Left cardiac atrium (tissue), 4 donors: Measurements from ENCODE around the gene ADAMTS2. TPM values are rescaled to one million over a fixed set of nuclear protein-coding genes. Genes with fewer than 3 reads are reported as not detected.

ENCODE experiments used
- ATAC-seq, 2 donors: fragments of 200-7000 bp; cut with Tn5 transposase; one replicate each; pipeline ENCODE4 v1.9.1; 2020; ENCODE audit warnings: mild to moderate bottlenecking in 2 of 2, moderate library complexity in 2 of 2
- DNase-seq: peaks from one replicate; pipeline ENCODE4 v3.0.0-alpha.2; 2020
- intact Hi-C, 2 donors: fragments of 100-400 bp; cut with DNase I; formaldehyde crosslinking; loops; one replicate each; pipeline versions ENCODE4 v1.14.1 to v1.15.1; 2022 to 2023
- total RNA-seq, 2 donors: library from RNA; stranded (reverse); fragmentation: NEBNext Ultra II Directional; extraction: Animal tissue kit (Norgen Biotek cat#: 25700); gene quantifications; one replicate each; pipeline ENCODE4 v1.2.1, GENCODE V29; 2021
- donor health status: DM: no; HTN: yes; CAD: no.
- donor health status: DM: no; HTN: yes; CAD: no; lungs with severe emphysema.
- donor health status: DM: yes; HTN: yes; CAD: no.
- donor health status: Dilated cardiomyopathy.

ADAMTS2 gene
- total RNA-seq, 2 donors from 2014 or later = 15.0 to 22.7 TPM

DNA sequence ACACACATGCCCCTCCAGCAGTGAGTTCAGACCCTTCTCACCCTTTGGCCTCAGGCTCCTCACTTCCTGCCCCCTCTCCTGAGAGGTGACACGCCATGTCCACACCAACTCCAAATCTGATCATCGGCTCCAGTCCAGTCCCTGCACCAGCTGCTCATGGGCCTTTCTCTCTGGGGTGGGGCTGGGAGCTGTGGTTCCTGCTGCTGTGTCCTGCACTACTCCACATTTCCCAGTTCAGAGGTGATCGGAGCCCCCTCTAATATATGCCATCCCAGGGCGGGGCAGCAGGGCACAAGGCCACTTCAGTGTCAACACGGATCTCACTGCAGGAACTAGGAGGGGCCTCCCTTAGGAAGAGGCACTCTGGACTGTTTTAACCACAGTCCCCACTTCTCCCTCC lies 91.5 kb downstream of the ADAMTS2 start:
- no peak for DNase-seq
- ATAC-seq = no peak
- intact Hi-C loops = no loop called here

DNA sequence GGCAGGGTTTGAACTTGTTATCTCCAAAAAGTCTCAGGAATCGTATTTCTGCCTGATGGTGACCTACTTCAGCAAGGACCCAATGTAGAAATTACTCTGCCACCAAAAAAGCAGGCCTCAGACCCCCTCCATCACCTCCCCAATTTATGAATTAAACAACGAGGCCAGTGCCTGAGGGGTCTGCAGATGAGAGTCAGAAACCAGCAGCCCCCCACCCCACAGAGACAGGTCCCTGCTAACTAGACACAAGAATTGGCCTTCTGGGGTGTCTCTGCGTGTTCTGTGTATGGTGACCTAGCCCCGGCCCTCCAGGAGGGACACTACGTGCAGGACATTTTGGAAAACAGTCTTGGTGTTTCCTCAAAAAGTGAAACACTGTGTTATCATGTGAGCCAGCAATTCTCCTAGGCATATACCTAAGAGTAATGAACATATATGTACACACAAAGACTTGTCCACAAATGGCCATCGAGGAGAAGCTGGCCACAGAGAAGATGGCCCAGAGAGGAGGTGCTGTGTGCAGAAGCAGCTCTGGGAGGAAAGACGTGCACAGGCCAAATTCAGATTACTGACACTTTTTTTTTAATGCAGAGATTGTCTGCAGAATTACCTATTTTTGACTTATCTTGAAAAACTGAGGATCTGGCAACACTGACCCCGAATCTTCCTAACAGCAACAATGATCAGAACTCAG lies 93.8 kb downstream of the ADAMTS2 start:
- DNase-seq (no peak), ATAC-seq (no peak)
- intact Hi-C loops = no loop called here

DNA sequence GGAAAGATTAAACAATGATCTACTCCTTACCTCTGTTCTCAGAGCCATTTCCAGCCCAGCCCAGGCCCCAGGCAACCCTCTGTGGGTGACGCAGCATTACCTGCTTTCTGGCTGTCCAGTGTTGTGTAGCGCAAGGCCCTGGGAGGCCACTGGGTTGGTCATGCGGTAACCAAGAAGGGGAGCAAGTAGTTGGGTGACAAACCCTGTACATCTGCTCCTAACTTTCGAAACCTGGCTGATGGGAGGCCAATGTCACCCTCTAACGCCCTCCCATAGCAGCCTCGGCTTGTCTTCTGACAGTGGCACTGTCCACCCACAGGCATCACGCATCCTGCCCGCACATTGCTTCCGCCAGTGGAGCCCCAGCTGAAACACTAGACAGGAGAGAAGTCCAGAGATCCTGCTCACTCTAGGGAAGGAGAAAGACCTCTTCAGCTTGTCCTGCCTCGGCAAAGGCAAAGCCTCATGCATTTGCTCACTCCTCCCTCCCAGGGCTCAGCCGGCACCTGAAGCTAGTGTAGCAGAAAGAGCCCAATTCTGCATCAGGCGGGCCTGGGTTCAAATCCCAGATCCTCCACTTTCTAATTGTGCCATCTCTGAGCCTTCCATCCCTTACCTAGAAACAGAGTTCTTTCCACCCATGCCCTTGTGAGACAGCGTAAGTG lies 94.6 kb downstream of the ADAMTS2 start:
- DNase-seq = no peak
- intact Hi-C loops = no loop called here
- no peak for ATAC-seq

DNA sequence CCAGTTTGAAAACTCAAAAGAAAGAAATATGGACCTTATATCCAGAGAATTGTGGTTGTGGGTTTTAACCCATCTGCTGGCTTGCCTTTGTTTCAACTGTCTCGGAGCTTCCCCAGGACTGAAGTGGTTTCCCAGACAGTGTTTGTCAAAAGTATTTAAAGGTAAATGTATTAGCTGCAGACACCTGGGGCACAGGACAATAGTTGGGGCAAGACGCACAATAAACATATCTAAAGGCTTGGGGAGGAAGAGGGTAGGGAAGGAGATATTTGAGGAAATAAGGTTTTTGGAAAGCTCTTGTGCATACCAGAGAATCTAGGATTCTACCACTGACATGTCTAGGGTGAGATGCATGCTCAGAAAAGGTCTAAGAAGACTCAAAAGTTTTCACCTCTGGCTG lies 99.0 kb downstream of the ADAMTS2 start:
- DNase-seq = no peak
- ATAC-seq = no peak
- intact Hi-C loops = no loop called here

DNA sequence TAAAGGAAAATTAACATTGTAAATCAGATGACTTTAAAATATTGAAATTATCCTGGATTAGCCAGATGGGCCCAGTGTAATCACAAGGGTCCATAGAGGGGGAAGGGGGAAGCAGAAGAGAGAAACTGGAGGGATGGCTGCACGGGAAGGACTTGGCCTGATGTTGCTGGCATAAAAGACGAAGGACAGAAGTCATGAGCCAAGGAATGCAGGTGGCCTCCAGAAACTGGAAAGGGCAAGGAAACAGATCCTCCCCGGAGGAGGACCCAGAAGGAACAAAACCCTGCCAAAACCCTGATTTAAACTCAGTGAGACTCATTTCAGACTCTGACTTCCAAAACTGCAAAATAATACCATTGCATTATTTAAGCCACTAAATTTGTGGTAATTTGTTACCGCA lies 100.2 kb downstream of the ADAMTS2 start:
- intact Hi-C loops = no loop called here
- ATAC-seq (no peak), DNase-seq (peak; percentile 5)

DNA sequence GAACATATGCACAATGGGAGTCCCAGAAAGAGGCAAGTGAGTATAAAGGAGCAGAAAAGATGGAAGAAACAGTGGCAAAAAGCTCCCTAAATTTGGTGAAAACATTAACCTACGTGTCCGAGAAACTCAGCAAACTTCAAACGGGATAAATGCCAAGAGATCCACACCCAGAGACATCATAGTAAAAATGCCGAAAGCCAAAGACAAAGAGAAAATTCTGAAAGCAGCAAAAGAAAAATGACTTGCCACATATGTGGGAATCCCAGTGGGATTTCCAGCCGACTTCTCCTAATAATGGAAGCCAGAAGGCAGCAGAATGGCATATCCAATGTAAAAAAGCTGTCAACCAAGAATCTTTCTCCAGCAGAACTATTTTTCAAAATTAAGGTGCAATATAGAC lies 101.2 kb downstream of the ADAMTS2 start:
- ATAC-seq (no peak), DNase-seq (peak; percentile 2)
- intact Hi-C loops = no loop called here

DNA sequence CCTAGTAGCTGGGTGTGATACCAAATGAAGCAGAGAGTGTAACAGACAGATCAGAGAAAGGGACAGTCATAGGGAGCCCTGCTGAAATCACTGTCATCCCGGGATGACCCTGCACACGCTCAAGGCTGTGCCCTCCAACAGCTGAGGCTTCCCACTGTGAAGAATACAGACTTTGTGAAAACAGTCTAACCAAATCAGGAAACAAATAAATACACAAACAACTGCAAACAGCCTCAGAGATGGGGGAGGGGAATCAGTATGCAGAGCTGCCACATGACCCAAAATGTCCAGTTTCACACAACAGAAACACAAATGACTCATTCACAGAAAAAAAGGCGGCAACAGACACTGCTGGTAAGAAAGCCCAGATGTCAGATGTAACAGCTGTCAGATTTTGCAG lies 101.9 kb downstream of the ADAMTS2 start:
- ATAC-seq (peak in 1 of 2 donors; percentile 56), DNase-seq (peak; percentile 6)
- intact Hi-C loops = no loop called here

DNA sequence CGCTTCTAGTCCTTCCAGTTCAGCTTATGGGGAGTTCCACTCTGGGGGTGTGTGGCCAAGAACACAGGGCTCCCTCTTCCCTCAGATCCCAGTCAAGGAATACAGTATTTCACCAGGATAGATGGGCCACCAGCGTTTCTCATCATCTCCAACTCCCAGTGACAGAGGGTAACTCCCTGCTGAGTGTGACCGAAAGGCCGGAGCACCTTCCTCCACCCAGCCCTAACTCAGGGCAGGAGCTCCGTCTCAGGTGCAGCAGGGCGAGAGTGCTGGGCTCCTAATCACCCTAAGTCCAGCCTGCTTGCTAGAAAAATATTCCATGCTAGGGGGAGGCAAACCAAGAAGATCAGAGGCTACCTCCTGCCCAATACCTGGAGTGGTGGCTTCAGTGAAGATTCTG lies 102.6 kb downstream of the ADAMTS2 start:
- ATAC-seq (no peak), DNase-seq (peak; percentile 2)

DNA sequence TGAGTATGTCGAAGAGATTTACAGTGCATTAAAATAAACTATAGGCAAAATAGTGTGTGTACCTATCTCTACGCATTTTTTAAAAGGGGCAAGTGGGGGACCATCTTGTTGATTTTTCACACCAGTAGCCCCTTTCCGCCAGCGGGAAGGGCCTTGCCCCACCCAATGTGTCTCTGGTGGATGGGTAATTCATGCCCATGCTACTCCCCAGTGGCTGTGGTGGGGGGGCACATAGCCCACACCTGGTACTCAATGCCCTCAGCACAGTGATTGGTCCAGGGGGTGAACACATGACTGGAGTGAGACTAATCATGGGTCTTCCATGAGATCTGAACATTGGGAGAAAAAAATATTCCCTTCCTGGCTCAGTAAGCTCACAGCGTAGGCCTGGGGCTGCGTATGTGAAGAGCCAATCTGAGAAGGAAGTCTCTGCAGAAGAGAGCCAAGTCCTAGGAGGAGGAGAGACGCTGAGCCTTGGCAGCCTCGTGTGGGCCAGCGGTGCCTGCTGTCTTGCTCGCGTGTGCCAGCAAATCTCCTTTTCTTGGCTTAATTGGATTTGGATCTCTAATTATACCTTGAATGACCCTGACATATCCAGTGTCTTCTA lies 103.4 kb downstream of the ADAMTS2 start:
- intact Hi-C loops = no loop called here
- ATAC-seq (peak; percentile 71 to 86), DNase-seq (peak; percentile 29)

More for the DNA sequence above, 102.6 kb downstream of the ADAMTS2 start:
- intact Hi-C loops = no loop called here

DNA sequence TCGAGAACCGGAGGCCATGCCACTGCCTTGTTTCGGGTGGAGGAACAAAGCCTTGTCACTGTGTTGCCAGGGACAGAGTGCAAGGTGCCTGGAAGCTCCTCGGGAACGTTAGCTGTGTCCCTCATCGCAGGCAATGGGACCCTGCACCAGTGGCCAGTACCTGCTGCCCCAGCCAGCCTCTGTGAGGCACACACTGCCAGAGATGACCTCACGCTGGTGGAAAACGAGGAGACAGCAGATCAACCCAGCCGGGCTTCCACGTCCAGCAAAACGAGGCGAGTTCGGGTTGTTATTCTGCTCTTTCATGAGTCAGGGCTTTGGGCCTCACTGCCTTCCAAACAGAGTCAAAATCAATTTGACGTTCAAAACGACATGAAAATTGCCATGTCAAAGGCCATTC lies 104.1 kb downstream of the ADAMTS2 start:
- intact Hi-C loops = no loop called here
- peak in 1 of 2 donors; percentile 38 for ATAC-seq
- peak; percentile 31 for DNase-seq

DNA sequence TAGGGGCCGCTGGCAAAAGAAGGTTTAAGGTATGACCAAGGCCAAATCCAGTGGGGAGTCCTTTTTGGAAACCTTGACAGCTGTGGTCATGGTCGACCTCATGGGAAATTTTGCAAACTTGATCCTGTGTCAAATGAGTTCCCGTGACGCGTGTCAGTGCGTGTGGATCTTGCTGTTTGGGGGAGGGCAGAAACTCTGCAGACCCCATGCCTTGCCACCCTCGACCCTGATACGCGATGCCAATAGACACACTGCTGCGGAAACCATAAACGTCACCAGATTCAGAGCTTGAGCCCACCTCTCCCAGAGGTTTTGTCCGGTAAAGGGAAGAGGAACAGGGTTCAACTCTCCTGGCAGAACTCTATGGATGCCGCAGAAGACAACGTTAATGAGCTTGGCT lies 104.7 kb downstream of the ADAMTS2 start:
- peak; percentile 9 for DNase-seq
- intact Hi-C loops = no loop called here
- ATAC-seq = no peak

DNA sequence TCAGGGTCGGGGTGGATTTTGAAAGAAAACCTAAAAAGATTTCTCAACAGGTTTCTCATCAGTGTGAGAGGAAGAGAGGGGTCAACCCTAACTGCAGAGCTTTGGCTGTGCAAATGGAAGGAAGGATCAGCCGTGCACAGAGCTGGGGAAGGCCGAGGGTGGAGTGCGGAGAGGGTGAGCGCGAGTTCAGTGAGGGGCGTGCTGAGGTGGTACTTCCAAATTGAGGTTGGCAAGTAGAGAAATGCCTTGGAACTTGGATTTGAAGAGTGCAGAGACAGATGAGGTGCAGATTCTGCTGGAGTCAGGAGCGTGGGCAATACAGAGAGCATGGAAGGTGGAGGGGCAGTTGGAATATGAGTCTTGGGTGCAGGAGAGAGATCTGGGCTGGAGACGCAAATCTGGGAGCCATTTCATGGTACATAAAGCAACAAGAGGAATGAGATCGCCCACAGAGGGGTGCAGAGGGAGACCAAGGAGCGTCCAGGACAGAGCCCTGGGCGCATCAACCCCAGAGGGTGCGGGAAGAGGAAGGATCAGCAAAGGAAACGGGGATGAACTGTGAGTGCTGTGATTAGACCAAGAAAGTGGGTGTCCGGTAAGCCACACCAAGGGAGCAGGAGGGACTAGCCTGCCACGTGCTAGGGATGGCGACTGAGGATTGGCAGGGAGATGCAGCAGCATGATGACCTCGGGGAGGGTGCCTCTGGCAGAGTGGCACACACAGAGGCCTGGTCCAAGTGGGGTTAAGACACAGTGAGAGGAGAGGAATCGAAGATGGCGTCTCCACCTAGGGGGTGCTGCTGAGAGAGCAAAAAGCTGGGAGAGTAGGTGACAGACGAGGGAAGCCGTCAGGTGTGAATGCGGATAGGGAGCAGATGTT lies 105.8 kb downstream of the ADAMTS2 start:
- DNase-seq (peak; percentile 6), ATAC-seq (no peak)
- intact Hi-C loops = no loop called here

DNA sequence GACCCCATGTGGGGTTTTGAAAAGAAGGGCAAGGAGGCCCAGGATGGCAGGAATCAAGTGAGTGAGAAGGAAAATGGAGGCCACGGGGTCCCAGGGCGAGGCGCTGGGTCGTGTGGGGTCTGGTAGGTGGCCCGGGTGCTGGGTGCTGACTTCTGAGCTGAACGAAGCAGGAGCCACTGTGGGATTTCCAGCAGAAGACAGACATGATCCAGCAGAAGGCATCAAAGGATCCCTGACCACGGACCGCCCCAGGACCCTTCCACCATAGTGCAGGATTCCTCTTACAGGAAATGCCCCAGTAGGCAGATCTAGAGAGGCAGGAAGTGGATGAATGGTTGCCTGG lies 106.7 kb downstream of the ADAMTS2 start:
- intact Hi-C loops = no loop called here
- peak; percentile 5 for DNase-seq

DNA sequence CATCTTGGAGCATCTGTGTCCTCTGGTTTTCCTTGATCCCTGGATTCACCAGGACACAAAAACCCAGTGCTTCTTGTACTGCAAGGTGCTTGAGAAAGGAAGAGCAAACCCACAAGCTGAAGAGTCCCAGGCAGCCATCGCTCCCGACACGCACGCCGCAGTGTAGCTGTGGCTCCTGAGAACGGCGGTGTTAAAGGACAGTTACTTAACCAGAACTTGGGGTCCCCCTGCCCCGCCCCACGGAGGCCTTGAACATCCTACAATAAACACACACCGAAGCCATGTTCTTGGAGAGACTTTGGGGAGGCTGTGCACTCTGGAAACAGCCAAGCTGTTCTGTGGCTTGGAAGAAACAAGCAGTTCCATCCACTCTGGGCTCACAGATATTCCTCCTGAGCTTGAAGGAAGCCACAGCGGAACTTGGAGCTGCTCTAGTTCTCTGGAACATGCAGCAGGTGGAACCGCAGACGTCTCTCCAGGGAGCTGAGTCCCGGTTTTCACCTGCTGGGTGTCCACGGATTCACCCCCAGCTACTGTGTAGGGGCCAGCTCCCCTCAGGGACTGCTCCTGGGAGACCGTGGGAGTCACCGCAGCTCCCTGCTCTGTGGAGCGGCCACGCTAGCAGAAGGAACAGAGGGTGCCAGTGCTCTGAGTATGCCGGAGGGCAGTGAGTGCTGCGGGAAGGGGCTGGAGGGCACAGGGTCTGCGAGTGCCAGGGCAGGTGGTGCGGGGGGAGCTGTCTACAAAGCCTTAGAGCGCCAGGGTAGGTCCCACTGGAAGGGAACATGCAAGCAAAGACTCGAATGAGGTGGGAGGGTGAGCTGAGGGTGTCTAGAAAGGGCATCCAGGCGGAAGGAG lies 107.3 kb downstream of the ADAMTS2 start:
- DNase-seq (peak; percentile 12), ATAC-seq (no peak)
- intact Hi-C loops = no loop called here

More for the DNA sequence above, 106.7 kb downstream of the ADAMTS2 start:
- no peak for ATAC-seq

DNA sequence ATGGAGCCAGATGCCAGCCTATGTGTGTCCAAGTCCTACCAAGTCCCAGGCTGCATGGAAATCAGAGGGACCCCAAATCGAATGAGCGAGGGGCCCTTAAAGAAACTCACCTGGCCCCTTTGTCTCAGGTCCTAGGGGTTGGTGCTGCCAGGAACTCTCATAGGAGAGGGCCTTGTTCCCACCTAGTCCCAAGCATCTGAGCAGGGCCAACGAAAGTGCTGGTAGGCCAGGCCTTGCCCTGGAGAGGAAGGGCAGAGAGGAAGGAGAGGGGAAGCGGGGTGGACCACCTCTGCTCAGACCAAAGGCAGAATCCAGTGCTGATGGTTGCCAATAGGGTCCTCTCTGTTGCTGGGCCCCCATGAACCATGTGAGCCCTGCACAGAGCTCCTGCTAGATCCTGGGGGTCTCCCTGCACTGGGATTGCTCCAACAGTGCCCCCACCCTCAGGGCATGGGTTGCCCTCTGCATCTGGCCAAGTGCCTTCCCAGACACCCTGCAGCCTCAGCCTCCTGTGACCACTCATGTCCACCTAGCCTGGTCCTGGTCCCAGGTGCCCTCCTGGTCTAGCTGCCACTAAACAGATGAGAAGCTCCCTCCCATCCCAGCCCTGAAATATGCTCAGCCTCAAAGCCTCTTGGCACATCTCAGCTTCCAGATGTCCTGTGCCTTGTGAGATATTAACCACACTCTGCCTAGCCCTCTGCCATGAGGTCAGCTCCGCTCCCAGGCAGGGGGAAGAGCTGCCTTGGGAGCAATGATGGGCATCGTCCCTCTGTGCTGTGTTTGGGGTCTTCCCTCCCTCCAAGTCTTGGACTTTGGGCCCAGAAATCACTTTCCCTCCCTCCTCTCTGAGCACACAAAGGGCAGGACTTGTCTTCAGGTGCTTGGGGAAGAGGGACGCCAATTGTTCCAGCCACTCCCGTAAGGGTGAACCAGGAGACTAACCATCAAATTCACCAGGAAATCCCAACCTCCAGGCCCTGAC lies 109.6 kb downstream of the ADAMTS2 start:
- no peak for ATAC-seq
- peak; percentile 3 for DNase-seq
- intact Hi-C loops = no loop called here

DNA sequence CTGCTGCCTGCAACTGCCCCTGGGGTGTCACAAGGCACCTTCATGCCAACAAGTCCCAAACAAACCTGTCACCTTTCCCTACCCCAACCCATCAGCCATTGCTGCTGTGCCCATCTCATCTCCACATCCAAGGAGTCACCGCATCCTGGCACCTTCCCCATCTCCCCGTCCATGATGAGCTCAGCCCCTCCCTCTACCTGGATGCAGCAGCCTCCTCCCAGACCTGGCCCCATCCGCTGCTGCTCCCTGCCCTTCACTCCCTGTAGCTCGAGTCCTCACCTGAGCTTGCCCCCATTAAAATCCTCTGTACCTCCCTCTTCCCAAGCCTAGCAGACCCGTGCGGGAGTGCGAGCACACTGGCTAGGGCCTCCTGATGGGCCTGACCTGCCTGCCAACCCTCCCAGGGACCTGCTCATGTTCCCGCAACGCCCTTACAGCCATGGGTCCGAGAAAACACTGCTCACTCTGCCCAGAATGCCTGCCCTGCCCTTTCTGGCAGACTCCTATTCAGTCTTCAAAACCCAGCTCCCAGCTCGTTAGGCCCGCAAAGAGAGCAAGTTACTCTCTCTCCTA lies 110.6 kb downstream of the ADAMTS2 start:
- DNase-seq = peak; percentile 11
- intact Hi-C loops = no loop called here
- no peak for ATAC-seq

DNA sequence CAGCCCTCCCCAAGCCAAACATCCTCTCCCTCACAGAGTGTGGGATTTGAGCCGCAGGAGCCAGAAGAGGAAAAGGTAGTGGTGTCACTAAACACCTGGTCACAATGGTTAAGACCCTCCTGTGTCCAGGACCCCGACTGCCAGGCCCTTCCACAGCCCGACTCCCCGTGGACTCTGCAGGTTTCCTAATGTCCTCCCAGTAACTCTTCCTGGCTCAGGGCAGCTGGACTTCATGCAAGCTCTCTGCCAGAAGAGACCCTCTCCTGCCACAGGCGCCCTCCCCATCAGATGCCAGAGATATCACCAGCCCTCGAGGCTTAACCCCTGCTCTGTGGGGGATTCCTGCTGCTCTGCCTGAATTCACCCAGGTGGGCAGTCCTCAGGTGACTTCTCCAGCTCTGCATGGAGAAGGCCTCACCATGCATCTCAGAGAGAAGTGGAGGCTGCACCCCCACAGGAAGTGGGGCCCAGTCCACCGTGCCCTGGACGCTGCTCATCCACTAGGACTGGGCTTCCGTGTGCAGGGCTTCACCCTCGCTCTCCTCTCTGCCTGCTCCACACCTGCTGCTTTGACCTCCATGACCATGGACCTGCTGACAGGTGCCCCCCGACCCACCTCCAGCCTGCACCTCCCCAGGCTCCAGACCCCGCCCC lies 111.2 kb downstream of the ADAMTS2 start:
- no peak for ATAC-seq
- peak; percentile 3 for DNase-seq
- intact Hi-C loops = no loop called here
